ENCODE results near the gene ASIC2.
A peak's percentile ranks its signal among the peaks of the same experiment; 100 is the strongest.

Gene ASIC2

DNA sequence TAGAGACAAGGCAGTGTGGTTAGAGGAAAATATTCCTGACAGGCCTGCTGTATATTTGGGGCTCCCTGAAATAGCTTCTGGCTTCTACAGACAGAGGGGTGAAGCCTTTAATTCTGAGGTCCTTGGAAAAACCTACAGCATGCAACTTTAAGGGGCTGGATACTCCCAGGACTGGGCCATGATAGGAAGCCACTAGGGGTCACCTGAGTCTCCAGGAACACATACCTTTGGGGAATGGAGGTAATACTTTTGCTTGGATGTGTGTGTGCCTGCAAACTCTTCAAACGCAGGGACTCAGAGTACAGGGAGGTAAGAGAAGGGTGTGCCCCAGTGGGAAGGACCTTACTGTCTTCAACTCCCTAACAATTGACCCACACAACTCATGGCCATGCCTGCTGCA lies 4.1 kb downstream of the ASIC2 start:
- peak; percentile 8 for DNase-seq (ENCODE audit: low spot score)

DNA sequence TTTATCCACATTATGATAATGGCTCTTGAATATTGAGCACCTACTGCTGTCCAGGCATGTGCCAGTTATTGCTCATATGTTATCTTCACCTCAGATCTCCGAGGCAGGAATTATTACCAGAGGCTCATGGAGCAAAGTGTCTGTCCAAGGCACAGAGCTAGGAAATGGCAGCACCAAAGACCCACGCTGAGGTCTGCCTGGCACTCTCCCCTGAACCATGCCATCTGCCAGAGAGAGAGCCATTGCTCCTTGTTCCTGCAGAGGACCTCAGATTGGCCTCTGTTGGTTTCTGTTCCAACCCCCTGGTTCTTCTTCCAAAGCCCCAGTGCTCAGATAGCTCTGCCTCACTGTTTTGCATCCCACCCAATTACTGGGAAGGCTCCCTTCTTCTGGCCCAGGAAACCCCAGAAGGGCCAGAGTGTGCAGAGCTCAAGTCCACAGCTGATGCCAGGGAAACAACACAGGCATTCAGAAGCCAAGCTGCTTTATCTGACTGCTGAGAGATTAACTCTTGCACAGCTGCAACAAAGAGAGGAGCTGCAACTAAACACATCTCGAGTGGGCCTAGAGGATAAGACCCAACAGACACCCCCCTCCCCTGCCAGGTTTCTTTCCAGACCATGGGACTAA lies 5.9 kb downstream of the ASIC2 start:
- no peak for DNase-seq (ENCODE audit: low spot score)

GRCh38 chr17:33285413-33285812 lies 7.7 kb downstream of the ASIC2 start:
- DNase-seq (ENCODE audit: low spot score) = no peak

DNA sequence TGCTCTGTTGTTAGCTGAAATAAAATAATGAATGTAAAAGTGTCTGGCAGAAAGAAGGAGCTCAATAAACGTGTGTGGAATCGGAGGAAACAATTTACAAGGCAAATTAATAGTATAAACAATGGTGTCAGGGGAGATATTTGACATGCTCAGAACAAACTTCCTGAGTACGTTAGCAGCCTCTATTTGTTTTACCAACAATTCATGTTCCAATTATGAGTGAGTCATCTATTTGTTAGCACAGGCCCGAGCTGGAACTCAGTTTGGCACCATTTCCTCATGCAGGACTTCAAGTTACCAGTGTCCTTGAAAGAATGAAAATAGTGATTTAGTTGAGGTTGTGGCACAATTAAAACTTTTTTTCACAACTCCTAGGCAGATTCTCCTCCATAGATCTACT lies 9.1 kb downstream of the ASIC2 start:
- no peak for DNase-seq (ENCODE audit: low spot score)

DNA sequence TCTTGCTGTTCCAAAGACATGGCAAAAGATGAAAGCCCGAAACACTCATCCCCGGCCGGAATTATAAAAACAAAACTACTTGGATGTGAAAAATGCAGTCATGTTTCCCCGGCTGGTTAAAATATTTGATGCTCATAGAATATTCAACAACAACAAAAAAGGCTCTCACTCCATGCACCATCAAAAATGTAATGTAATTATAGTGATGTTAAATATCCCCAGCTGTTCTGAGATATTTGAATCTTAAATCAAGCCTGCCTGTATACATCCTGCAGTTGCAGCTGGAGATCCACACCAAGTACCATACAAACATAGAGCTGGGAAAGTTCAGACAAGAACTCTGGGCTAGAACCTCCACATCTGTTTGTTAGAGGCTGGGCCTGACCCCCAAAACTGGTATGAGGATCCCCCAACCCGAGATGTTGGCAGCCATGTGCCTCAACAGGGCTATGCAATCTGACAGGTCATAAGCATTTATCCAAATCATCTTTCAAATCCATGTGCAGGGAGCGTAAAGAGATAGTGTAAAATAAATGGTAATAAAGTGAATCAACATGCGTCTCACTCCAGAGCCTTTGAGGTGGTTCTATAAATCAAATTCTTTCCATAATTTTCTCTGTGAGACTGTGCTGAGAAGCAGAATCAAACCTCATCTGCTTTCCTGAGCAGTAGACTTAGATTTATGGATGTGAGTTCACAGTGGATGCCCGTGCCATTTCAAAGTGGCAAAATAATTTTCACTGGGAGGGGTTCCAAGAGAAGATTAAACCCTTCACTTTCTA lies 12.7 kb downstream of the ASIC2 start:
- DNase-seq (ENCODE audit: low spot score) = no peak

DNA sequence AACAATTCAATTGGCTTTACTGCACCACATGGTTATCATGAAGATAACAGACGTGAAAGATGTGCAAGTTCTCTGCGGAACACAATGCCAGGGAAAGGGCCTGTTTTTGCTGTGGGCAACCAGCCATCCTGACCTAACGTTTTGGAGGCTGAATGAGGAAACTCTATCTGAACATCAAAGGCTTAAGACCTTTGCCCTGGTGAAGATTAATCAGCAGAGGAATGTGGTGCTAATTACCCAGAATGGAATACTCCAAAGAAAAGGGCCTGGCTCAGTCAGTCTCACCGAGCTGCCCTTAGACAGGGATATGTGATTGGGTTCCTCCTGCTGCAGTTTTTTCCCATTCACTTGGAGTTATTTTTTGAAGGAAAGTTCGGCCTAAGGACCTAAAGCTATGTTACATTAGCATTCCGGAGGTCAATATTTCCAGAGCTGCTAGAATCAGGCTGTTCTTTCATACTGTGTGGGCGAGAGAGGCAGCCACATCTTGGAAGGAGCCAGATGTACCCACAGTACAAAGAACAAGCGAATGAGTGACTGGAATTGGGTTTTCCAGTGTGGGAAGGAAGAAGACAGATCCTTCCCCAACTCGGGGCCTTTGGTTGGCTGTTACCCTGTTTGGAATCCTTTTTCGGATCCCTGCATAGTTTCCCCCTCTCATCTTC lies 15.5 kb downstream of the ASIC2 start:
- DNase-seq (ENCODE audit: low spot score) = no peak

DNA sequence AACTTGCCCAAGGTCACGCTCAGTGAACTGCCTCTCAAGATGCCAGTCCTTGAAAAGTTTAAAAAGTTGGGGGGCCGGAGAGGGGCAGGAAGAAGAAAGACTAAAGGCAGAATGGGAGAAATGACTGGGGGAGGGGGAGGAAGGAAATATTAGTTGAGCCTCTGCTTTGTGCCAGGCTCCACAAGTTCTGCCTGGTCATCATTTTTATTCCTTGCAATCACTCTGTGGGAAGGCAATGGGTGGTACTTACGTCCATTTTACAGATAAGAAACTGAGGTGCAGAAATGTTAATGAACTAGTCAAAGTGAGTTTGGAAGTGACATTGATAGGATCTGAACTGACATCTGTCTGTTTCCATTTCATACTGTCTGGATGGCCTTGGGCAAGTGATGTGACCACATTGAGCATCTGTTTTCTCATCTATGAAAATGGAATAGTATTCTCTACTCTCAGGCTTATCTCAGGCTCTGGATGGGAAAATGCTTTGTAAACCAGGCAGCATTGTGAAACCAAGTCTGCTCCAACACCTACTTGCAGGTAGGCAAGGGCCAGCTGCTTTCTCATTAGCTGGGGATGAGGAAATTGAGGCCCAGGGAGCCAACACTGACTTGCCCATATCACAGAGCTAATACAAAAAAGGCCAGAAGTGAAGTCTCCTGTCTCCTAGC lies 19.2 kb downstream of the ASIC2 start:
- no peak for DNase-seq (ENCODE audit: low spot score)

DNA sequence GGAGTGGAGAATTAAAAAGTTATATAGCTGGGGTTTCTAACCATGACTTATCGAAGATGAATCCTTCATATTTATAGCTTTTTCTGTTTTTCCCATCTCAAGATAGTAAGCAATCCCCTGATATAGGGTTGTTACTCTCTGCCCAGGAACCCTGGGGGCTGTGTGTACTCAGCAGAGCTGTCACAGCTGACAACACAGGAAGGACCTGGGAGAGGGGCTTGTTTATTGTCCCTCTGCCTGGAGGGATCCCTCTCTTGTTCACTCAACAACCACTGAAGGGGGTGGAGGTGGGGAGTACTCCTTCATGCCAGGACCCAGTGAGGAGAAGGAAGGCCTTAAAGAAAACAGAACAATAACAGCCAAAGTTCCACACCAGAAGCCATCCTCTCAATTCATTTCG lies 19.8 kb downstream of the ASIC2 start:
- DNase-seq (ENCODE audit: low spot score) = no peak

GRCh38 chr17:33272438-33272837 lies 20.7 kb downstream of the ASIC2 start:
- no peak for DNase-seq (ENCODE audit: low spot score)

GRCh38 chr17:33269337-33270060 lies 23.6 kb downstream of the ASIC2 start:
- DNase-seq (ENCODE audit: low spot score) = no peak

DNA sequence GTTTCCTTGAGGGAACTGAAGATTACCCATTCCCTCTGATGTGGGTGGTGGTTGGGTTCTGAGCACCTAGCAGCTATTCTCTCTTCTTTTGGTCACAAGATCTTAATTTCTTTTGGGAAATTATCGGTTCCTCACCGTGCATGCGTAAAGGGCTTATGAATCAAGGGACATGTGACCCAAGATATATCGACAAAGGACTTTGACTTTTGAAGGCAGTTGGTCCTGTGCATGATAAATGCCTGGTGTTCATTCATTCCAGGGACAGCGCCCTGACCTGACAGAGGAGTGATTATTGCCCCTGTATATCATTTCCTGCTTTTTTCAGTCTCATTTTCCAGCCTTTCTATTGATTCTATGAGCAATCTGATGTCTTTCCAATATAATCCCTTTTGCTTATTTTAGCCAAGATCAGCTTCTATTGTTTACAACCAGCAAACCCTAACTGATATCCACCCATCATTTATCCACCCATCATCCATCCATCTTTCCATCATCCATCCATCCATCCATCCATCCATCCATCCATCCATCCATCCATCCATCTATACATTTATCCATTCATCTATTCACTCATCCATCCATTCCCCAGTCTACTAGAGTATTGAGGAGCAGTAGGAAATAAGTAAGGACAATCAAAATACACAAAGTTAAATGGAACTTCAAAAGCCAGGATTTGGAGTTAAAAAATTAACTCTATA lies 25.1 kb downstream of the ASIC2 start:
- no peak for DNase-seq (ENCODE audit: low spot score)

DNA sequence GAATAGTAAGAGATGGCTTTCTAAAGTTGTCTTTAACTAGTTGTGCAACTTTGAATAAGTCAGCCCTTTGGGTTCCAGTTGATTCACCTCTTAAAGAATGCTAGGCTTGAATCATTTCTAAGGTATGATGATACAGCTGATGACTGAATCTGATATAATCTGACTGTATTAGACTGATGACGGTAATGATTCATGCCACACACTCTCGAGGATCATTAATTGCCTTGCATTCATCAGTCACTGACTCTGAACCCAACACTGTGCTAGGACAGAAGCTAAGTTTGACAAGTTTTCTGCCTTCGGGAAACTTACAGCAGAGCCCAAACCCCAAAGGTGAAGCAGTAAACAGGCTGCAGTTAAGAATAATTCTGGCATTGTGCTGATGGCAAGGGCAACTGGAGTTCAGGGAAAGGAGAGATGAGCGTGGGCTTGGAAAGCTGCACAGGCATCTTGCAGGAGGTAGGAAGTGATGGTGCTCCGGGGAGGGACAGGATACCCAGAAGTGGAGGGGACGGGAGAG lies 25.8 kb downstream of the ASIC2 start:
- no peak for DNase-seq (ENCODE audit: low spot score)

DNA sequence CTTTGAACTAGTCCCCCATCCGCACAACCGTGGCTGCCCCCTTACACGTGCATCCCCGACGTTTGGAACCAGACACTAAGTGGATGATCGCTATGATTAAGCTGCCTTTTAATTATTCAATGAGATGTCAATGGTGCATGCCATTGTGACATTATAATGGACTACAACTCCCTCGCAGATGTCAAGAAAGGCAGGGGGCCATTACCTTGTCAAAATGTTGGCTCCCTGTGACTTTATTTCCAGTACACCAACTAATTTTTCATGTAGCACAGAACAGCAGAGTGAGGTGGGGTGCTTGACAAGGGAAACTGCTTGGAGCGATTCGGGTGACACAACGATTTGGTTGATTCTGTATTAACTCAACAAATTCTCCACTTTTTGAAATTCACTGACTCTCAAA lies 26.5 kb downstream of the ASIC2 start:
- DNase-seq (ENCODE audit: low spot score) = no peak

DNA sequence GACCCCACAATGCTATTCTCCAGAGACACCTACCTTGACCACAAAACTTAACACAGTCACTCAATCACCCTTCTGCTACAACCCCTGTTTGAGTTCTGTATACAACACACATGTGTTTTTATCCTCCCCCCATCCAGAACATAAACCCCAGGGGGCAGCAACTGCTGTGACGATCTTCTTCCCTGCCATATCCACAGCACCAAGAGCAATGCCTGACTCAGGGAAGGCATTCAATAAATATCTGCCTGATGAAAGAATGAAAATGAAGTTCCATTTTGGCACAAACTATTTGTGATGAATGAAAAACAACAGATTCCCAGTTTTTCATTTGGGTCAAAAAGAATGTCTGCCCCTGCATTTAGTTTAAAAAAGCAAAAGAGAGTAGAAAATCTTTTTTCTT lies 27.0 kb downstream of the ASIC2 start:
- DNase-seq (ENCODE audit: low spot score) = no peak

DNA sequence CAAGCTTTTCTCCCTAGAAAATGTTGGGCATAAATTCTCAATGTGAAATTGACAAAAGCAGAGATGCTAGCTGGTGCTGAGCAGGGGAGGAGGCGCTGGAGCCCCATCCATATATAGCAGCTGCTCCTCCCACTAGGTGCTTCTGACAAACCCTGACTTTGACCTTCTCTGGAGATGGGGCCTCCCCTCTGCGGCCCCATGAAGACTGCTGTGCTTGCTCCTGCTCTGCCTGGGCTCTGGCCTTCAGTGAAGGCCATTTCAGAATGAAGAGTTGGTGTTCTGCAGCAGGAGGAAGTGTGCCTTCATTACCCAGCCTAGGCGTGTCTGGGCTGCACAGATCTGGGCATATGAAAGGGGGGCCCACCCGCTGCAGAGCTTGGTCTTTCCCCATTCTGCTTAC lies 29.7 kb downstream of the ASIC2 start:
- DNase-seq (ENCODE audit: low spot score) = no peak

DNA sequence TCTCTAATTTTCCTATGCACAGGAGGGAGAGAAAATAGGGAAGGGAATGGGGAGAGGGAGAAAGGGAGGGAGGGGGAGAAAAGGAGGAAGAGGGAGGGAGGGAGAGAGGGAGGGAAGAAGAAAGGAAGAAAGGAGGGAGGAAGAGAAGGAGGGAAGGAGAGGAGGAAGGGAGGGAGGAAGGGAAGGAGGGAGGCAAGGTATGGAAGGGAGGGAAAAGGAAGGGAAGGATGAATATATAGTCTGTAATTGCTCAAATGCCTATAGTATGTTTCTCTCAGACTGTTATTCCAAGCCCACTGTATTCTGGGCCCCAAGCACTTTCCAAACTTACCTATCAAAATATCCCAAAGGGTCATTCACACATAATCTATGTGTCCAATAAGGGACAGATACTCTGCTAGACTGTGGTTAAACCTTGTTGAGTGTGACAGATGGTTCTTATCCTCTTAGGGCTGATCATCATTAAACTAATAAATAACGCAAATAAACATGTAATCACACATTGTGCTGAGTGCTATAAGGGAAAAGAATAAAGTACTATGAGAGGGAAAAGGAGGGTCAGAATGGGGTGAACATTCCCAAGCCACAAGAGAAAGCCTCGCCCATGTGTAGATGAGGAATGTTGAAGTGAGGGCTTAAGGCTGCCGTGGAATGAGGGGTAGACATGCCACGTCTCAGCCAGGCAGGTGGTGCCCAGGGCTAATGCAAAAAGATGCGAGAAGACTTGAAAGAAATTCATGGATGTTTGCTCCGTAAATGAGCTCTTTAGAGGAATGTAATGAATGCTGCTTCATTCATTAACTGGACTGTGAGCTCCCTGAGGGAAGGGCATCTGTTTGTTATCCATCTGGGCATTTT lies 30.6 kb downstream of the ASIC2 start:
- DNase-seq (ENCODE audit: low spot score) = no peak

DNA sequence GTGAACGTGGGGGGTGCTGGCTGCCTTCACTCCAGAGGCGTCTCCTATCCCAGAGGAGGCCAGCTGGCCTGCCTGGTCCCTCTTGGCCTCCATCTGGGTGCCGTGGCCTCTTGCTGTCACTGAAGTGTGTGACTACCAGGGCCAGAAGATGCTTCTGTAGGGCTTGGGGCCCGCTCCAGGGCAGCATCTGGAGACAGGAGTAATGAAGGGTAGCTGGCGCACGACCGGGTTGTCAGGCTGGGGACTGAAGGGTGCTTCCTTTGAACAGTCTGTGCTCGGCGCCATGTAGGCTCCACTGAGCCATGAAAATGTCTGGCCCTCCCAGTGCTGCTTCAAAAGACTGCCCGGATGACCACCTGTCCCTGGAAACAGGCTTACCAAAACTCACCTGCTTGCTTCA lies 31.3 kb downstream of the ASIC2 start:
- no peak for DNase-seq (ENCODE audit: low spot score)

DNA sequence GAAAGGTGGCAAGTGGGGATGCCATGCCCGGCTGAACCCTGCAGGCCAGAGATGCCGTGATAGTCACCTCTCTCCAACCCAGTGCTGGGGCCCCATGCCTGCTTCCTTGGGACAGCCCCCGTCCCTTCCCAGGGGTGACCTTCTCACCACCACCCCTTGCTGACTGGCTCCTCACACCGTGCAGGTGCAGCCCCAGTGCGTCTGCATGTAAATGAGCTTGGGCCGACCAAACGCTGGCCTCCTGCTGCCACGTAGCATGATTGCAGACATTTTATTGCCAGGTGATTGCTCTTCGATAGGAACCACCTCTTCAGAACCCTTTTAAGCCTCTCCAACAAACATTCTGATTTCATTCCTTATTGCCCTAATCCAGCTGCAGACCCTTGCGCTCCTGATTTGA lies 32.5 kb downstream of the ASIC2 start:
- DNase-seq (ENCODE audit: low spot score) = no peak

- DNase-seq (ENCODE audit: low spot score) = no peak
Measured at GRCh38 chr17:33258296-33258695, 34.8 kb downstream of the ASIC2 start.

DNA sequence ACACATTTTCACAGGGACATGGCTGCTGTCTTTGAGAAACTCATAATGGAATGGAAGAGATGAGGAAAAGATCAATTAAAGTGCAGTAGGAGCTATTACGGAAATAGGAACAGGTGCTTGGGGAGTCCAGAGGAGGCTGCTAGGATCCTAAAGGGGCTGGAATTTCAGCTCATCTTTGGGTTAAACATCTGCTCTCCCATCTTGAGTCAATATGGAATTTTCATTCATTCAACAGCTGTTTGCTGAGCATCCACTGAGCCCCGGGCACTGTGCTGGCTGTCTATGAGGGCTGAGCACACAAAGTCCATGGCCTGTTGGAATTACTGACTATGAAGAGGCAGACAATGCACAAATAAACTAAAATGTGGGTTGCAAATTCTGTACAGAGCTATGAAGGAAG lies 47.9 kb downstream of the ASIC2 start:
- DNase-seq (ENCODE audit: low spot score) = no peak

Data from HuH-7 (cell line).